Activated T-cell treated with anti-CD3 and anti-CD28 coated beads, Interleukin-2, amount 50 U/mL, for 4 hours (primary cell): ENCODE data around the gene GPR137C. TPM values are rescaled to one million over a fixed set of nuclear protein-coding genes. Genes with fewer than 3 reads are reported as not detected.

ENCODE experiments used
- ATAC-seq, 2 donors: fragments of 200-7000 bp; cut with Tn5 transposase; one replicate each; pipeline ENCODE4 v1.10.0; 2021
- DNase-seq: peaks from one replicate; pipeline ENCODE4 v3.0.0-alpha.2; 2020
- H3K27me3 Mint-ChIP-seq: one replicate; pipeline ENCODE4 v1.8.0; 2021; ENCODE audit warnings: low read depth, mixed read lengths
- H3K36me3 Mint-ChIP-seq: one replicate; pipeline ENCODE4 v1.8.0; 2022; ENCODE audit warnings: mixed read lengths; ENCODE audit not compliant: insufficient read depth
- H3K4me1 Mint-ChIP-seq: one replicate; pipeline ENCODE4 v1.8.0; 2021; ENCODE audit warnings: low read depth, mixed read lengths
- H3K4me3 Mint-ChIP-seq: one replicate; pipeline ENCODE4 v1.8.0; 2021; ENCODE audit warnings: mild to moderate bottlenecking, moderate library complexity, mixed read lengths
- H3K9me3 Mint-ChIP-seq: one replicate; pipeline ENCODE4 v1.8.0; 2021; ENCODE audit warnings: mixed read lengths
- total RNA-seq, 3 donors: library from RNA; stranded (reverse); gene quantifications; one replicate each; pipeline ENCODE4 v1.2.1, GENCODE V29; 2021

GPR137C gene
- total RNA-seq: under 1 TPM in 2 of 3 donors, not detected in 1; 0.11 to 0.13 TPM

GRCh38 chr14:52552063-52552988, at the start of gene GPR137C, which contains the start of gene TXNDC16:
GPR137C (plus strand) TSS chr14:52552836; CDS start chr14:52553148, 312 bp downstream.
TXNDC16 (minus strand) TSS chr14:52552505; CDS start chr14:52543557, 8,948 bp downstream.
- Mint-ChIP-seq H3K27me3 (peaks cover 2% of the 10 kb centered on the region), H3K36me3 (peaks cover 1% of the 10 kb centered on the region), H3K9me3 (no peaks in the 10 kb centered on the region), H3K4me1 (peaks cover 23% of the 10 kb centered on the region), H3K4me3 (peak within 1 kb of the TSS; percentile 92)
- ATAC-seq (peak; percentile 89 to 90), DNase-seq (peak; percentile 99)

- no peak for ATAC-seq
- Mint-ChIP-seq H3K4me1 (no peaks in the 10 kb centered on the region), H3K9me3 (no peaks in the 10 kb centered on the region), H3K27me3 (no peaks in the 10 kb centered on the region), H3K36me3 (peaks cover 9% of the 10 kb centered on the region), H3K4me3 (no peak overlapping the region)
- DNase-seq: no peak
Measured at GRCh38 chr14:52513249-52513648, 39.4 kb upstream of the GPR137C start.

GRCh38 chr14:52514046-52514811, 38.4 kb upstream of the GPR137C start:
- no peak for ATAC-seq
- H3K9me3 Mint-ChIP-seq: no peaks in the 10 kb centered on the region
- H3K36me3 Mint-ChIP-seq: peaks cover 1% of the 10 kb centered on the region
- H3K27me3 Mint-ChIP-seq: no peaks in the 10 kb centered on the region
- H3K4me1 Mint-ChIP-seq: no peaks in the 10 kb centered on the region
- H3K4me3 Mint-ChIP-seq: no peak overlapping the region
- no peak for DNase-seq

GRCh38 chr14:52522033-52522432, 30.6 kb upstream of the GPR137C start:
- ATAC-seq (no peak), DNase-seq (no peak)
- Mint-ChIP-seq H3K4me1 (no peaks in the 10 kb centered on the region), H3K27me3 (no peaks in the 10 kb centered on the region), H3K9me3 (no peaks in the 10 kb centered on the region), H3K4me3 (no peak overlapping the region), H3K36me3 (peaks cover 10% of the 10 kb centered on the region)

GRCh38 chr14:52522581-52523345, 29.9 kb upstream of the GPR137C start:
- no peak for DNase-seq
- Mint-ChIP-seq H3K4me1 (no peaks in the 10 kb centered on the region), H3K4me3 (no peak overlapping the region), H3K36me3 (peaks cover 10% of the 10 kb centered on the region), H3K9me3 (no peaks in the 10 kb centered on the region), H3K27me3 (no peaks in the 10 kb centered on the region)
- no peak for ATAC-seq

- H3K27me3 Mint-ChIP-seq: no peaks in the 10 kb centered on the region
- DNase-seq (no peak), ATAC-seq (no peak)
- no peak overlapping the region for H3K4me3 Mint-ChIP-seq
- no peaks in the 10 kb centered on the region for H3K4me1 Mint-ChIP-seq
- H3K36me3 Mint-ChIP-seq: peaks cover 8% of the 10 kb centered on the region
- H3K9me3 Mint-ChIP-seq: no peaks in the 10 kb centered on the region
Measured at GRCh38 chr14:52527052-52527451, 25.6 kb upstream of the GPR137C start.

- H3K27me3 Mint-ChIP-seq: no peaks in the 10 kb centered on the region
- peaks cover 22% of the 10 kb centered on the region for H3K36me3 Mint-ChIP-seq
- H3K4me3 Mint-ChIP-seq: no peak overlapping the region
- H3K4me1 Mint-ChIP-seq: no peaks in the 10 kb centered on the region
- DNase-seq: no peak
- peak in 1 of 2 donors; percentile 27 for ATAC-seq
- H3K9me3 Mint-ChIP-seq: no peaks in the 10 kb centered on the region
Measured at GRCh38 chr14:52531481-52531880, 21.2 kb upstream of the GPR137C start.

- peaks cover 3% of the 10 kb centered on the region for H3K4me1 Mint-ChIP-seq
- DNase-seq (no peak), ATAC-seq (no peak)
- H3K36me3 Mint-ChIP-seq: peaks cover 27% of the 10 kb centered on the region
- H3K4me3 Mint-ChIP-seq: no peak overlapping the region
- no peaks in the 10 kb centered on the region for H3K27me3 Mint-ChIP-seq
- H3K9me3 Mint-ChIP-seq: no peaks in the 10 kb centered on the region
Measured at GRCh38 chr14:52536269-52536668, 16.4 kb upstream of the GPR137C start.

- ATAC-seq (no peak), DNase-seq (no peak)
- H3K36me3 Mint-ChIP-seq: peaks cover 25% of the 10 kb centered on the region
- no peak overlapping the region for H3K4me3 Mint-ChIP-seq
- no peaks in the 10 kb centered on the region for H3K9me3 Mint-ChIP-seq
- H3K4me1 Mint-ChIP-seq: peaks cover 3% of the 10 kb centered on the region
- H3K27me3 Mint-ChIP-seq: no peaks in the 10 kb centered on the region
Measured at GRCh38 chr14:52538623-52539022, 14.0 kb upstream of the GPR137C start.

- Mint-ChIP-seq H3K27me3 (no peaks in the 10 kb centered on the region), H3K4me3 (no peak overlapping the region), H3K9me3 (no peaks in the 10 kb centered on the region), H3K36me3 (peaks cover 4% of the 10 kb centered on the region), H3K4me1 (peaks cover 12% of the 10 kb centered on the region)
- DNase-seq: no peak
- ATAC-seq: no peak
Measured at GRCh38 chr14:52545584-52546317, 6.9 kb upstream of the GPR137C start.

- Mint-ChIP-seq H3K36me3 (peaks cover 3% of the 10 kb centered on the region), H3K4me1 (peaks cover 18% of the 10 kb centered on the region), H3K4me3 (no peak overlapping the region), H3K27me3 (no peaks in the 10 kb centered on the region), H3K9me3 (no peaks in the 10 kb centered on the region)
- DNase-seq: no peak
- no peak for ATAC-seq
Measured at GRCh38 chr14:52546318-52546670, 6.3 kb upstream of the GPR137C start.

- ATAC-seq (no peak), DNase-seq (no peak)
- H3K4me1 Mint-ChIP-seq: peaks cover 24% of the 10 kb centered on the region
- H3K36me3 Mint-ChIP-seq: peaks cover 3% of the 10 kb centered on the region
- no peak overlapping the region for H3K4me3 Mint-ChIP-seq
- H3K27me3 Mint-ChIP-seq: no peaks in the 10 kb centered on the region
- no peaks in the 10 kb centered on the region for H3K9me3 Mint-ChIP-seq
Measured at GRCh38 chr14:52547027-52547426, 5.6 kb upstream of the GPR137C start.

- H3K4me1 Mint-ChIP-seq: peaks cover 24% of the 10 kb centered on the region
- no peaks in the 10 kb centered on the region for H3K9me3 Mint-ChIP-seq
- DNase-seq (no peak), ATAC-seq (no peak)
- no peak overlapping the region for H3K4me3 Mint-ChIP-seq
- H3K27me3 Mint-ChIP-seq: no peaks in the 10 kb centered on the region
- H3K36me3 Mint-ChIP-seq: peaks cover 3% of the 10 kb centered on the region
Measured at GRCh38 chr14:52547526-52547925, 5.1 kb upstream of the GPR137C start.
